Femur (tissue), 1 donor: ENCODE results near the gene KIAA1958.
"Not testable (repeated sequence)": the region's sequence is repeated elsewhere in the genome, so short reads cannot be mapped to it uniquely, and the experiment has no call there.

Source experiments
- DNase-seq: peaks from one replicate; pipeline ENCODE4 v3.0.0-alpha.2; 2017

Gene KIAA1958

DNA sequence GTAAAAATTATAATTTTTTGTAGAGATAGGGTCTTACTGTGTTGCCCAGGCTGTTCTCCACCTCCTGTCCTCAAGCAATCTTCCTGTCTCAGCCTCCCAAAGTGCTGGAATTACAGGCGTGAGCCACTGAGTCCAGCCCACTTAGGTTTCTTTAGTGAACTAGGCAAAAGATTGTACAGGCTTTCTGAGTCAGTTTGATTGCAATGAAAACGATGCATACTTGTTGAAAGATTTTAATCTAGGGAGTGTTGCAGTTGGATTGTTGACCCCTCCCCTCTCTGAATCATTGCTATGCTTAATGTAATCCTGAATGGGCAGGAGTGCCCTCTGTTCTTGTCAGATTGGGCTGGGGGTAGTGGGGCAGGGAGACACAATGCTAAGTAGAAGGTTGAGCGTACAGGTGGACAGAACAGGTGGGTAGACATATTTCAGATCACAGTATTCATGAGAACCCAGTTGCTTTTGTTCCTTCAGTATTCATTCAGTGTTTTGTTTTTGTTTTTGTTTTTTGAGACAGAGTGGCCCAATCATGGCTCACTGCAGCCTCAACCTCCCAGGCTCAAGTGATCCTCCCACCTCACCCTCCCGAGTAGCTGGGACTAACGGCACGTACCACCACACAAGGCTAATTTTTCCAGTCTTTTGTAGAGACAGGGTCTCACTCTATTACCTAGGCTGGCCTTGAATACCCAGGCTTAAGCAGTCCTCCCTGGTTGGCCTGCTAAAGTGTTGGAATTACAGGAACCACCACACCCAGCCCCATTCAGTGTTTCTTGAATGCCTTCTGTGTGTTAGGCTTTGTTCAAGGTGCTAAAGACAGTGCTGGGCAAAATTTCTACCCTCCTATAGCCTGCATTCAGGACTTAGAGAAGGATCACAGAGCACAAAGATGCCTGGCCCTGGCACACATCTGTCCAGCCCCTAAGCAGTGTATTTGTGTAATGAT, 70.1 kb downstream of the KIAA1958 start:
- DNase-seq, result no peak

DNA sequence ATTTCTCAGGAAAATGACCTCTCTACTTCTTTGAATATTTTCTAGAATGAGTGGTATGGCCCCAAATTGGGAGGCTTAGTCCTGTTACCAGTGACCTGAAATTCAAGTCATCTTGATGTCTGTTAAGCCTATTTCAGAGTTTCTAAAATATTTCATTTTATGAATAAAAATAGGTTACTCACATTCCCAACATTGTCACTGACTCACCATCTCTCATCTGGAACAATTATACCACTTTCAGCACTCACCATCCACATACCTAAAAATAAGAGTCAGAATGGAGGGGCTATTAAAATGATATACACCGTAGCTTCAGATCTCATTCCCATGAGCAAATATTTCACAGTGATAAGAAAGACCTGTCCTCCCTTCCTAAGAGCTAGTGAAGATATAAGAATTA, 71.8 kb downstream of the KIAA1958 start:
- DNase-seq, result no peak

- no peak for DNase-seq
Measured at GRCh38 chr9:112558978-112559377, 72.4 kb downstream of the KIAA1958 start.

GRCh38 chr9:112559629-112560413, 73.2 kb downstream of the KIAA1958 start:
- DNase-seq, result no peak

GRCh38 chr9:112562235-112562958, 75.8 kb downstream of the KIAA1958 start:
- no peak for DNase-seq

DNA sequence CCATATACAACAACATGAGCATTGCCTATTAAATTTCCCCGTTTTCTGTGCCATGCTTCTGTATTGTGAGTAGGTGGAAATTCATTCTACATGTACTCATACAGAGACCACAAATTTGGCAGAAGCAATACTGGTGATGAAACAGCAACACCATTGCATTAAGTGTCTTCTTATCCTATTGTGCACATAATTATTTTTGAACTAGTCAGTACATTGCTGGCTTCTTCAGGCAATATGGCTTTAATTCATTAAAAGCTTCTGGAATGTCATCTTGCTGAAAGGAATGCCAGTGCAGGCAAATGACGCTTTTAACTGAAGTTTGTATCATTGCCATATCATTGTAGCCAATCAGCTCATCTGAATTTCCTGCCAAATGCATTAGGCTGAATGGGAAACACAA, 82.6 kb downstream of the KIAA1958 start:
- DNase-seq, result no peak

DNA sequence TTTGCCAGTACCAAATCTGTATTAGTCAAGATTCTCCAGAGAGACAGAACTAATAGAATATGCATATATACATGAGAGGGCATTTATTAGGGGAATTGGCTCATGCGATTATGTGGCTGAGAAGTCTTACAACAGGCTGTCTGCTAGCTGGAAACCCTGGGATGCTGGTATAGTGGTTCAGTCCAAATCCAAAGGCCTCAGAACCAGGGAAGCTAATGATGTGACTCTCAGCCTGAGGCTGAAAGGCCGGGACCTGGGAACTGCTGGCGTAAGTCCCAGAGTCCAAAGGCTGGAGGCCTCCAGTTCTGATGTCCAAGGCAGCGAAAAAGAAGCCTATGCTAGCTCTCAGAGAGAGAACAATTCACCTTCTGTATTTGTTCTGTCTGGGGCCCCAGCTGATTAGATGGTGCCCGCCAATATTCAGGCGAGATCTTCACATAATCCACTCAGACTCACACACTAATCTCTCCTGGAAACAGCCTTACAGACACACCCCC, 84.1 kb downstream of the KIAA1958 start:
- DNase-seq, result no peak

GRCh38 chr9:112571624-112572355, 85.2 kb downstream of the KIAA1958 start:
- no peak for DNase-seq

GRCh38 chr9:112572416-112572815, 85.8 kb downstream of the KIAA1958 start:
- no peak for DNase-seq

DNA sequence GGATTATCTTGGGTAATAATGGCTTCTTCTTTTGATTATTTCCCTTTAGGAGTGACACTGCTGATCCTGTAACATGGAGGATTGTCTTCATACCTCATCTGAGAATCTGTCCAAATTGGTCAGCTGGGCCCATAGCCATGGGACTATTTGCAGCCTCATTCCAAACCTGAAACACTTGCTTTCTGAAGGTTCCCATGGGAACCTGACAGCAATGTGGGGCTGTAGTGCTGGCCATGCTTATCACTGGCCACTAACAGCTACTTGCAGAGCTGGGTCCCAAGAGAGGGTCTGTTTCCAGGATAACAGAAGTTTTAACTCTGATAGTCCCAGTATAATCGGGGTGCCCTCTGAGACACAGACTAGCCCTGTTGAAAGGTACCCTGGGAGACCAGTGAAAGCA, 87.4 kb downstream of the KIAA1958 start:
- no peak for DNase-seq

- no peak for DNase-seq
Measured at GRCh38 chr9:112575107-112575506, 88.5 kb downstream of the KIAA1958 start.

DNA sequence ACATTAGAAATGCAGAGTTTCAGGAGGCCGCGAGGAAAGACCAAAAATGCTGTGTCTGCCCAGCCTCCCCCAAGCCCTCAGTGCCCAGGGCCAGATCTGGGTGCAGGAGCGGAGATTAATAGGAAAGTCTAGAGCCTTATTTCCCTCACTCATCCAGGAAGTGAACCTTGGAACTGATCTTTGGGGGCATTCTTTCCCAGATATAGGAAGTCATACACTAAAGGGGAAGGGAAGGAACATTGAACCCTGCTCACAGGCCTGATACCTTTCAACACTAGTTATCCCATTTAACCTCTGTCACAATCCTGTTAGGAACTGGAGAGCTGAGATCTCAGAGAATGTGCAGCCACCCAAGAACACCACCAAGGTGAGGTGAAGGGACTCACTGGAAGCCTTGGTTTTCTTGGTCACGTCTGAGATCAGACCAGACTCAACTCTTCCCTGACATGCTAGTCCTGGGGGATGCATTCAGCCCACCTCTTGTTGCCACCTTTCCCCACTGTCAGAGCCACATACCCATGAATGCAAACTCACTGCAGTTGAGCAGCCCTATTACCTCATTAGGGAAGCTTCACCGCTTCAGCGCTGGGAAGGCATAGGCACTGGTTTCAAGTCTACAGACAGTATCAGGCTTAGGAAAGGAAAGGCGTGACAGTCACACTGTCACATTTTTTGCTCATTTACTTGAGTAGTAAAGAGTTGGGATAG, 95.0 kb downstream of the KIAA1958 start:
- no peak for DNase-seq

GRCh38 chr9:112582371-112583262, 96.0 kb downstream of the KIAA1958 start:
- DNase-seq, result no peak

DNA sequence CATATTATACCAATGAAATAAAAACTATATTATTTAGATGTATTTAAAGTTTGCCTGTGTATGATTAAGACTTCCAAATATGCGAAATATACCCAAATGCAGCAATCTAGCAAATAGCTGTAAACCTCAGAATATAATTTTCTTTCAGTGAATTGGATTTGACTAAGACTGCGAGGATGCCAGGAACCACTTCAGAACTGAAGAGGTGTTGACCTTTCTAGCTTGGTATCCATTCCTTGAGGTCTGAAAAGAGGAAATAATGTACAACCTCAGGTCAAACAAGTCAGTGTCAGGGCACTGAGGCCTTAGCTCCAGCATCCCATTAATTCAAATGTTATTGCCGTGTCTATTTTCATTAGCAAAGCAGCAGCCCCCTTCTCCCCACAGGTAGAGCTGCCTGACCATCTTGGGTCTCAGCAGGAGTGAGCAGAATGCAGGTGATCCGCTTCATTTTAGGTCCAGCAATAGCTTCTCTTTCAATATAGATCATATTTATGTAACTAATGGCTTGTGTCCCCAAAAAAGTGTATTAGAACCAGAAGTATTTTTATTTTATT, 100.0 kb downstream of the KIAA1958 start:
- DNase-seq, result no peak

DNA sequence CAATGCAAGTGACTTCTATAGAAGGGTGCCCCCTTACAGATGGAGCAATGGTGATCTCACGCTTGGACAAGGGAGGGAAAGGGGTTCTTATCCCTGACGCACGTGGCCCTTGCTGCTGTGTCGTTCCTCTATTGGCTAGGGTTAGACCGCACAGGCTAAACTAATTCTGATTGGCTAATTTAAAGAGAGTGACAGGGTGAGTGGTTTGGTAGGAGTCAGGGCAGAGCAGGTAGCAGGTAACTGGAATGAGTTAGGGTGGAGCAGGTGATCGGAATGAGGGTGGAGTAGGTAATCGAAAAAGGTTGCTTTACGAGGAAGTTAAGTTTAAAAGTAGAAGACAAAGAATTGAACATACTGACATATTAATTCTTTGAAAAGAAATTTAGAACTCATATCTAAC, 105.2 kb downstream of the KIAA1958 start:
- DNase-seq, result not testable (repeated sequence)

DNA sequence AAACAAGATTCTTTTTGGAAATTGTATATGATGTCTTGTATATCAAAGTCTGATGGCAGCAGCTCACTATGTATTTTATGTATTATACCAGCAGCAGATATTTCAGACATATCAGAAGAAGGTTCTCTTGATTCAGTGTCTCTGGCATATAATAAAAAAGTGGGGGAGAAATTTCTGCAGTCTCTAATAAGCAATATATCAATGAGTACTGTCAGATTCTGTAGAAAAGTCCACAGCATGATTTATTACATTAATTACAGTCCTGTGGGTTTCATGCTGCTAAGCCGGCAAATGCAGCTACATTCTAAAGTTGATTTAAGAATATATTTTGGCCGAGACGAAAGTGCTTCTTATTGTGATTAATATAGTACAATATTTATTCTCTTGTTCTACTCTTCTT, 113.1 kb downstream of the KIAA1958 start:
- DNase-seq, result no peak

GRCh38 chr9:112601636-112602035, 115.0 kb downstream of the KIAA1958 start:
- no peak for DNase-seq

GRCh38 chr9:112604790-112605189, 118.2 kb downstream of the KIAA1958 start:
- no peak for DNase-seq

- no peak for DNase-seq
Measured at GRCh38 chr9:112605518-112605917, 118.9 kb downstream of the KIAA1958 start.
